Measurements from ENCODE around the gene EXOSC5. TPM values are rescaled to one million over a fixed set of nuclear protein-coding genes. Genes with fewer than 3 reads are reported as not detected.

Gene EXOSC5
- total and polyA plus RNA-seq, 2 of the 13 experiments (the other 11 are each of a cell fraction or from before 2014, with no cell fraction given), result 24.1 to 26.5 TPM

GRCh38 chr19:41392775-41393174 is 4.4 kb downstream of the EXOSC5 start (continued):
- TF ChIP-seq THYN1 (CRISPR knock-in tag; IDR thresholded peaks at IDR 0.05; ENCODE audit: borderline replicate concordance, low read depth) (no peak), TSC22D2 (CRISPR knock-in tag; IDR thresholded peaks at IDR 0.05; ENCODE audit: borderline replicate concordance) (no peak), PRMT3 (CRISPR knock-in tag; IDR thresholded peaks at IDR 0.05; ENCODE audit: borderline replicate concordance, low read depth) (no peak), SMAD9 (CRISPR knock-in tag; IDR thresholded peaks at IDR 0.05) (no peak), RARA (CRISPR knock-in tag; IDR thresholded peaks at IDR 0.05) (0 out of 2 replicates have a peak, but pooled peaks have one; percentile 13), ZNF431 (CRISPR knock-in tag; IDR thresholded peaks at IDR 0.05; ENCODE audit: borderline replicate concordance, low read depth) (no peak), ATF5 (CRISPR knock-in tag; IDR thresholded peaks at IDR 0.05; ENCODE audit: low read depth) (no peak), CBX5 (CRISPR knock-in tag; IDR thresholded peaks at IDR 0.05; ENCODE audit: borderline replicate concordance) (no peak), FOXK2 (IDR thresholded peaks at IDR 0.05) (no peak), PAXIP1 (CRISPR knock-in tag; conservative IDR thresholded peaks at IDR 0.05) (no peak), RXRB (CRISPR knock-in tag; IDR thresholded peaks at IDR 0.05; ENCODE audit: borderline replicate concordance) (peak; percentile 28; the same call in 1 of the 2 replicates)
- TF ChIP-seq, protein P1, sequence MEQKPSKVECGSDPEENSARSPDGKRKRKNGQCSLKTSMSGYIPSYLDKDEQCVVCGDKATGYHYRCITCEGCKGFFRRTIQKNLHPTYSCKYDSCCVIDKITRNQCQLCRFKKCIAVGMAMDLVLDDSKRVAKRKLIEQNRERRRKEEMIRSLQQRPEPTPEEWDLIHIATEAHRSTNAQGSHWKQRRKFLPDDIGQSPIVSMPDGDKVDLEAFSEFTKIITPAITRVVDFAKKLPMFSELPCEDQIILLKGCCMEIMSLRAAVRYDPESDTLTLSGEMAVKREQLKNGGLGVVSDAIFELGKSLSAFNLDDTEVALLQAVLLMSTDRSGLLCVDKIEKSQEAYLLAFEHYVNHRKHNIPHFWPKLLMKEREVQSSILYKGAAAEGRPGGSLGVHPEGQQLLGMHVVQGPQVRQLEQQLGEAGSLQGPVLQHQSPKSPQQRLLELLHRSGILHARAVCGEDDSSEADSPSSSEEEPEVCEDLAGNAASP (CRISPR knock-in tag; IDR thresholded peaks at IDR 0.05; ENCODE audit: borderline replicate concordance), result peak; percentile 84; the same call in 1 of the 2 replicates
